Peyer's patch (tissue), 4 donors: Measurements from ENCODE around the gene NEMP2. TPM values are rescaled to one million over a fixed set of nuclear protein-coding genes. Genes with fewer than 3 reads are reported as not detected.

Experiments
- DNase-seq, 3 donors: peaks; one replicate each; pipeline ENCODE4 v3.0.0-alpha.2; 2017 to 2019
- H3K27ac ChIP-seq, 4 donors: fragments of 200-600 bp; sonication (generic); one replicate each; pipeline ENCODE4 v1.5.1; 2016 to 2019
- H3K27me3 ChIP-seq, 2 donors: fragments of 200-600 bp; sonication (generic); one replicate each; pipeline ENCODE4 v1.5.1; 2019
- H3K36me3 ChIP-seq, 3 donors: fragments of 200-600 bp; sonication (generic); one replicate each; pipeline ENCODE4 v1.5.1; 2016 to 2019
- H3K4me1 ChIP-seq, 4 donors: fragments of 200-600 bp; sonication (generic); one replicate each; pipeline ENCODE4 v1.5.1; 2016 to 2019
- H3K4me3 ChIP-seq, 4 donors: fragments of 200-600 bp; sonication (generic); 1 replicate in 3 of 4; 2 replicates in 1 of 4; pipeline ENCODE4 v1.5.1; 2016 to 2019; ENCODE audit warnings: mild to moderate bottlenecking in 1 of 4
- H3K9me3 ChIP-seq, 4 donors: fragments of 200-600 bp; sonication (generic); one replicate each; pipeline ENCODE4 v1.5.1; 2016 to 2019; ENCODE audit warnings: mild to moderate bottlenecking in 1 of 4
- CTCF ChIP-seq, 6 experiments: fragments of 450-650 bp in 4 of 6; fragments of 200-600 bp in 2 of 6; sonication (generic) in 1 of 6; IDR thresholded peaks; one replicate each; pipeline ENCODE4 v1.5.1; 2017 to 2019; ENCODE audit warnings: antibody characterized with exemption in 6 of 6, mild to moderate bottlenecking in 3 of 6, moderate library complexity in 1 of 6
- POLR2A ChIP-seq, 2 donors: fragments of 450-650 bp; IDR thresholded peaks; one replicate each; pipeline ENCODE4 v1.5.1; 2017; ENCODE audit warnings: antibody characterized with exemption in 2 of 2, mild to moderate bottlenecking in 2 of 2, moderate library complexity in 2 of 2
- total RNA-seq, 4 donors: library from RNA; depleted of rRNA; stranded (reverse); fragments of >200 nt; gene quantifications; one replicate each; pipeline ENCODE4 v1.1.0, GENCODE V29; 2016

Gene NEMP2
- total RNA-seq, 4 donors from 2014 or later, result 0.85 to 11.6 (median 1.8) TPM

GRCh38 chr2:190554357-190555006, 20.0 kb upstream of the NEMP2 start:
- Histone ChIP-seq H3K27ac (no peak overlapping the region), H3K27me3 (no peaks in the 10 kb centered on the region), H3K9me3 (no peaks in the 10 kb centered on the region), H3K36me3 (no peaks in the 10 kb centered on the region), H3K4me1 (no peaks in the 10 kb centered on the region), H3K4me3 (no peak overlapping the region)
- DNase-seq, result no peak
- no peak for TF ChIP-seq CTCF (IDR thresholded peaks at IDR 0.05)
- TF ChIP-seq POLR2A (IDR thresholded peaks at IDR 0.05), result no peak

GRCh38 chr2:190553254-190553653, 18.7 kb upstream of the NEMP2 start:
- no peaks in the 10 kb centered on the region for H3K36me3 ChIP-seq
- no peak overlapping the region for H3K27ac ChIP-seq
- no peak for TF ChIP-seq POLR2A (IDR thresholded peaks at IDR 0.05)
- TF ChIP-seq CTCF (IDR thresholded peaks at IDR 0.05), result no peak
- no peak overlapping the region for H3K4me3 ChIP-seq
- DNase-seq, result no peak
- no peaks in the 10 kb centered on the region for H3K4me1 ChIP-seq
- H3K27me3 ChIP-seq, result no peaks in the 10 kb centered on the region
- no peaks in the 10 kb centered on the region for H3K9me3 ChIP-seq

GRCh38 chr2:190551928-190552327, 17.4 kb upstream of the NEMP2 start:
- Histone ChIP-seq H3K4me3 (no peak overlapping the region), H3K27me3 (no peaks in the 10 kb centered on the region), H3K4me1 (no peaks in the 10 kb centered on the region), H3K27ac (no peak overlapping the region), H3K9me3 (no peaks in the 10 kb centered on the region), H3K36me3 (no peaks in the 10 kb centered on the region)
- no peak for DNase-seq
- no peak for TF ChIP-seq POLR2A (IDR thresholded peaks at IDR 0.05)
- no peak for TF ChIP-seq CTCF (IDR thresholded peaks at IDR 0.05)

- Histone ChIP-seq H3K27me3 (no peaks in the 10 kb centered on the region), H3K36me3 (no peaks in the 10 kb centered on the region), H3K9me3 (no peaks in the 10 kb centered on the region), H3K4me3 (no peak overlapping the region), H3K27ac (no peak overlapping the region), H3K4me1 (no peaks in the 10 kb centered on the region)
- DNase-seq, result no peak
- no peak for TF ChIP-seq POLR2A (IDR thresholded peaks at IDR 0.05)
- no peak for TF ChIP-seq CTCF (IDR thresholded peaks at IDR 0.05)
Measured at GRCh38 chr2:190550137-190550536, 15.6 kb upstream of the NEMP2 start.

GRCh38 chr2:190547886-190548285, 13.4 kb upstream of the NEMP2 start:
- H3K27ac ChIP-seq, result no peak overlapping the region
- no peaks in the 10 kb centered on the region for H3K9me3 ChIP-seq
- TF ChIP-seq POLR2A (IDR thresholded peaks at IDR 0.05) (no peak), CTCF (IDR thresholded peaks at IDR 0.05) (no peak)
- no peak overlapping the region for H3K4me3 ChIP-seq
- H3K4me1 ChIP-seq, result no peaks in the 10 kb centered on the region
- H3K27me3 ChIP-seq, result no peaks in the 10 kb centered on the region
- H3K36me3 ChIP-seq, result no peaks in the 10 kb centered on the region
- DNase-seq, result no peak

GRCh38 chr2:190546734-190547133, 12.2 kb upstream of the NEMP2 start:
- no peak for TF ChIP-seq CTCF (IDR thresholded peaks at IDR 0.05)
- no peak for TF ChIP-seq POLR2A (IDR thresholded peaks at IDR 0.05)
- H3K4me3 ChIP-seq, result no peak overlapping the region
- no peak for DNase-seq
- no peaks in the 10 kb centered on the region for H3K27me3 ChIP-seq
- no peak overlapping the region for H3K27ac ChIP-seq
- H3K36me3 ChIP-seq, result no peaks in the 10 kb centered on the region
- no peaks in the 10 kb centered on the region for H3K4me1 ChIP-seq
- peaks cover 0 to 1% (median 0%) of the 10 kb centered on the region in 4 donors for H3K9me3 ChIP-seq
